GM12873 (cell line): Measurements from ENCODE around the gene DSCAML1.

Experiments
- CTCF ChIP-seq: IDR thresholded peaks from 2 replicates; pipeline ENCODE4 v1.5.1; 2012; ENCODE audit warnings: low read depth, mild to moderate bottlenecking, moderate library complexity, low read length, control low read depth; ENCODE audit not compliant: insufficient read depth; ENCODE audit errors: missing control alignments

Gene DSCAML1

GRCh38 chr11:117502015-117502778, 294.8 kb downstream of the DSCAML1 start:
- no peak for TF ChIP-seq CTCF

- TF ChIP-seq CTCF: no peak
These were observed 295.6 kb downstream of the DSCAML1 start for GRCh38 chr11:117501237-117501898.

- no peak for TF ChIP-seq CTCF
These were observed 298.2 kb downstream of the DSCAML1 start for GRCh38 chr11:117498791-117499190.

GRCh38 chr11:117497206-117497951, 299.6 kb downstream of the DSCAML1 start:
- no peak for TF ChIP-seq CTCF

GRCh38 chr11:117495357-117495756, 301.7 kb downstream of the DSCAML1 start:
- no peak for TF ChIP-seq CTCF

GRCh38 chr11:117492578-117493251, 304.3 kb downstream of the DSCAML1 start:
- no peak for TF ChIP-seq CTCF
